PFSK-1 (cell line): ENCODE results near the gene TRAFD1.

Experiments
- FOXP2 ChIP-seq: optimal IDR thresholded peaks from 2 replicates; pipeline ENCODE3; 2011; ENCODE audit warnings: borderline replicate concordance, control low read depth, inconsistent platforms; ENCODE audit not compliant: insufficient read depth; ENCODE audit errors: extremely low read length, extremely low read depth
- POLR2AphosphoS5 ChIP-seq: IDR thresholded peaks from 2 replicates; pipeline ENCODE4 v1.6.1; 2012; ENCODE audit warnings: low read depth, mild to moderate bottlenecking, control low read depth, low read length, moderate library complexity
- REST ChIP-seq, 2 experiments: IDR thresholded peaks; 2 replicates each; pipeline versions ENCODE4 v1.6.1 to v1.8.0; 2011 to 2012; ENCODE audit warnings: low read depth in 2 of 2, low read length in 2 of 2, control low read depth in 1 of 2, inconsistent platforms in 1 of 2, mild to moderate bottlenecking in 1 of 2, moderate library complexity in 1 of 2; ENCODE audit not compliant: insufficient read depth in 1 of 2
- SIN3A ChIP-seq: IDR thresholded peaks from 2 replicates; pipeline ENCODE4 v1.6.1; 2012; ENCODE audit warnings: mild to moderate bottlenecking, low read length, moderate library complexity, borderline replicate concordance; ENCODE audit not compliant: insufficient read depth
- TAF1 ChIP-seq: IDR thresholded peaks from 2 replicates; pipeline ENCODE4 v1.6.1; 2012; ENCODE audit warnings: low read length, control low read depth, borderline replicate concordance; ENCODE audit not compliant: insufficient read depth

TRAFD1 gene

GRCh38 chr12:112148031-112148513 is 22.7 kb downstream of the TRAFD1 start:
- TF ChIP-seq POLR2AphosphoS5 (no peak), FOXP2 (no peak), TAF1 (no peak), SIN3A (no peak), REST (IDR thresholded peaks at IDR 0.05; ENCODE audit: insufficient read depth in 1 of 2, low read depth in 2 of 2, low read length in 2 of 2) (no peak)

GRCh38 chr12:112149596-112149995 is 24.2 kb downstream of the TRAFD1 start:
- TF ChIP-seq REST (IDR thresholded peaks at IDR 0.05; ENCODE audit: insufficient read depth in 1 of 2, low read depth in 2 of 2, low read length in 2 of 2) (no peak), POLR2AphosphoS5 (no peak), FOXP2 (no peak), TAF1 (no peak)

GRCh38 chr12:112151766-112152541 is 26.6 kb downstream of the TRAFD1 start:
- TF ChIP-seq POLR2AphosphoS5 (no peak), SIN3A (no peak), TAF1 (no peak), REST (IDR thresholded peaks at IDR 0.05; ENCODE audit: insufficient read depth in 1 of 2, low read depth in 2 of 2, low read length in 2 of 2) (no peak), FOXP2 (no peak)

- TF ChIP-seq TAF1 (no peak), SIN3A (no peak), FOXP2 (no peak), POLR2AphosphoS5 (no peak), REST (IDR thresholded peaks at IDR 0.05; ENCODE audit: insufficient read depth in 1 of 2, low read depth in 2 of 2, low read length in 2 of 2) (no peak)
Measured at GRCh38 chr12:112153181-112153892, 28.0 kb downstream of the TRAFD1 start.
